GM18907 (cell line): Measurements from ENCODE around the gene CHCHD3.
"Not testable (repeated sequence)": the region's sequence is repeated elsewhere in the genome, so short reads cannot be mapped to it uniquely, and the experiment has no call there.

Experiments
- ATAC-seq: cut with Tn5 transposase; IDR thresholded peaks from one replicate; pipeline ENCODE4 v1.9.1; 2021; ENCODE audit warnings: mild to moderate bottlenecking, moderate library complexity; ENCODE audit not compliant: unreplicated experiment

Gene CHCHD3

DNA sequence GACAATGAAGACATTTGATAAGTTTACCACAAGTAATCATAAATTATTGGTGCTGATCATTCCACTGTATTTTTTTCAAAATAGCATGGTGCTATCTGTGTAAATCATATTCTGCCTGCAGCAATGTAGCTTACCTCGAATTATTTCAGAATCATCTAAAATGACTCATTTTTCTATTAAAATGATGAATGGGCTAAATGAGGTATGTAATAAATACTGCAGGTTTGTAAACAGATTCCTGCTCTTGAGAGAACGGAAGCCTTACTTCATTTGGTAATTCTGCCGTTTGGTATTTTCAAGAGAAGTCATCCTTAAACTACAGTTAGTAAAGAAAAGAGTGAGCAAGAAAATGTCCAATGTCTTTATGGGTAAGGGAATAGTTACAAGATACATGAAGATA lies 115.9 kb downstream of the CHCHD3 start:
- ATAC-seq: no peak

DNA sequence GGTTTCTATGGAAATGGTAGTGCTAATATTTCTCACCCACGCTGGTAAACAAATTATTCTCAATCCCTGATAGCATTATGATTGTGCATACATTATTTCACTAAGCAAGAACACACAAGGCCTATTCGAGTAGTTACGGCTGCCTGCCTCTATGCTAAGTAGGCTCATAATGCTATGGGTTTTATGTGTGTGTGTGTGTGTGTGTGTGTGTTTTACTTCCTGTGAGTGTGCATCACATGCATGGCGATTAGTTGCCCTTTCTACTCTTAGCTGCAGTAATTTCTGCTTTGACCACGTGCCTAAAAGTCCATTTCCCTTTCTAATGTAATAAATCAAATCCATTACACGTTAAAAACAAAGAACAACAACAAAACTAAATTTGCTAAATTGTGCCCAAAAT lies 117.0 kb downstream of the CHCHD3 start:
- ATAC-seq: no peak

DNA sequence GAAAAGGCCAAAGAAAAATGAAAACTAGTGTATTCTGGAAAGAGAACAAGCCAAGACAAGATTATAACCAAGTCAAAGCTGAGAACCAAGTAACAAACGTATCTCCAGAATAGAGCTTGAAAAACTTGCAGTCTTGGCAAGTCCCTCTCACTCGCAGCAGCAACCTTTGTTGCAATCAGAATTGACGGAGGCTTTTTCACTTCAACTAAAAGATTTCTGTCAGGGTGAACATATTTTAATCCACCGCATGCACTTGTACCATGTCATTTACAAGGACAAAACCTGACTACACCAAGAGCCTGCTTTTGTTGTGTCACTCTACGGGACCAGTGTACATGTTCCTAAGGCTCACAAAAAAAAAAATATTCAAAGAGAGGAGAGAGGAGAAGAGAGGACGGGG lies 122.0 kb downstream of the CHCHD3 start:
- no peak for ATAC-seq

DNA sequence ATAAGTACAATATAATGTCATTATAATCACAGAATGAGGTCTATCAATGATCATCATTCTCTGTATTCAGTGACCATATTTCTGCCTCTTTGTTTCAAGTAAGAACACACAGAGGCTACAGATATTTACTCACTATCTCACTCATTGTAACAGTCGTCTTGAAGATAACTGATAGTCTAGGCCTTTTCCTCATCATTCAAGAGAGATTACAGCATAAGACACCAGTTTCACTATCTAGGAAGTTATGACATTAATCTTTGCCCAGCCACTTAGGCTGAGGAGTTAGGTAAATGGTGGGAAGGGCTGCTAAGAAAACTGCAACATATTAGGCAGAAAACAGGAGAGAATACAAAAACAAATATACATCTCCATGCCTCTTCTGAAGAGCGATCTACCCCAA lies 125.3 kb downstream of the CHCHD3 start:
- no peak for ATAC-seq

DNA sequence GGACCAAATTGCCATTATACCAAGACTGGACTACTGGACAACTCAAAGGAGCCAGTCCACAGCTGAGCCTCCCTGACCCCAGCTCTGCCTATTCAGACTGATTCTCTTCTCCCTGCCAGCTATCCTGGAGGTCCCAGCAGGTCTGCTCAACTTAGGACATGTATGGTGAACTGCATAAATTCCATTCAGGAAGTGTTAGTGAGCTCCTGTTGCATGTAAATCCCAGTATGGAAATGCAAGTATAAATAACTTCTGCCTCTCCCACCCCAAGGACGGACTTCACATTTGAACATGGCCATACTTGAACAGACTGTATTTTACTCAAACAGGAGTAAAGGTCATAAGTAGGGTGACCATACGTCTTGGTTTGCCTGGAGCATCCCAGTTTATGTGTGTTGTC lies 128.4 kb downstream of the CHCHD3 start:
- no peak for ATAC-seq

DNA sequence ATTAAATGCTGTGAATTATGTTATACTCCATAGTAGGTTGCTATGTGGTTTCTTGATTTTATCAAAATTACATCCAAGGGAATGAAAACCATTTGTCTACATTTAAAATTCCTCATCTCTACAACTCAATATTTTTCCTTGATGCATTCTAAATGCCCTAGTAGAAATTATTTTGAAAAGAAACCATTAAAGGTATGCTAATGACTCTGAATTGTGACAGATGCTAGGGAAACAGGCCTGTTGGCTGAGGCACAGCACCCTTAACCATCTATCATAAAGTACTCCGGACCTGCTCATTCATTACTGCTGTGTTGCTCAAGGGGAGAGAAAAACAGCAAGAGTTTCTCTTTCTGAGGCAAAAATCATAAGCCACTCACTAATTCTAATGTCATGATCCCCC lies 131.2 kb downstream of the CHCHD3 start:
- no peak for ATAC-seq

DNA sequence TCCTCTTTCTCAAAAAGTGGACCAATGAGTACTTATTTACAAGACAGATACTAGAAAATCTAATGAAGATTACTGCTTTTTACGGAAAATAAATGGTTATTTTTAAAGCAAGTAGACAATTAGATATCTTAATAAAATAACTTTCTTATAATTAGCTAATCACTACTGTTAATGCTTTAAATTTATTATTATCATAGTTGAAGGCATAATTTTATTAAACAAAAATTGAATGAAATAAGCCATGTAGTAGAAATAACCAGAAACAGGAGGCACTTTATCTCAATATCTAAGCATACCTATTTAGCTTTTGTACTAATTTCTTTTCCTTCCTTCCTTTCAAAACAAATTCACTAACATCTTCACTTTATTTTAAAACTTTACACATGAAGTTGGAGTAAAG lies 134.9 kb downstream of the CHCHD3 start:
- ATAC-seq: no peak

DNA sequence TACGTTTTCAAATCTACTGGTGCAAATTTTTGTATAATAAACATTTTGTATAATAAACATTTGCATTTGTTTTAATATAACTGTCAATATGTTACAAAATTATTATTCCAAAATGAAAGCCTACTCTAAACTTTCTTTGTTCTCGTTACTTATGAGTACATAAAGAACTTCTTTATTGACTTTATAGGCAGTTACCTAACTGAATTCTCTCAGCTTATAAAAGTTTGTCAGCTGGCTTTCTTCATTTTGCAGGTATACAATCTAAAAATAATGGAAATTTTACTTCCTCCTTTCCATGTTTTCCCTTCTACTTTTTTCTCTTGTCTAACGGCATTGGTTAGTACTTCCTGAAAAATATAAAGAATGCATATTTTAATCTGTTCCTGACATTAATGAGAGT lies 137.1 kb downstream of the CHCHD3 start:
- ATAC-seq: no peak

DNA sequence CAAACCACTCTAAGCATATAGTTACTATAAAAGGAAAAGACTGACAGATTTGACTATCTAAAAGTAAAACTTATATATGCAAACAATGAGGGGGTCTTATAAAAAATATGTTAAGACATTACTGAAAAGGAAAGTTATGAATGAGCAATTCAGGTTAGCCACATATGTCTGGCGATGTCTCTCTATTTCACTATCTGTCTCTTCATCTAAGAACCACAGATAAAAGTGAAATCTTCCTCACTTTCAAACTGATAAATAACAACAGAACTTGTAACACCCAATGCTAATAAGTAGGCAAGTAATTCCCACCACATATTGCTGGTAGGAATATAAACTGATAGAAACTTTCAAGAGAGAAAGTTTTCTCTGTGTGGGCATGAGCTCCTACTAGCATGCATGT lies 138.2 kb downstream of the CHCHD3 start:
- no peak for ATAC-seq

DNA sequence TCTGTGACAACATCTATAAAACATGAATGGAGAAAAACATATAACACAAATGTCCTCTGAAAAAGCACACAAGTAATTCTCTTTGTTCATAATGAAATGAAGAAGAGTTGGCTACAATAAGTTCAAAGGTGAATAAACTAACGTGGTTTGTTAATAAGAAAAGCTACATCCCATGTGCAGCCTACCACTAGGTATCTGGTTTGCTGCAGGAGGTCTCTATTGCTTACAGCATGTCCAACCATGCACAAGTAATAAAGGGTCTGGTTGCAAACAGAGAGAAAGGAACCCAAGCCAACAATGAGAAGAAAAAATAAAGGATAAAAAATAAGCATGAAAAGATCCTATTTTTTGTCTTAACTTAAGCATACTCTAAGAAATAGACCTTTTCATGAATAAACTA lies 139.2 kb downstream of the CHCHD3 start:
- ATAC-seq: no peak

DNA sequence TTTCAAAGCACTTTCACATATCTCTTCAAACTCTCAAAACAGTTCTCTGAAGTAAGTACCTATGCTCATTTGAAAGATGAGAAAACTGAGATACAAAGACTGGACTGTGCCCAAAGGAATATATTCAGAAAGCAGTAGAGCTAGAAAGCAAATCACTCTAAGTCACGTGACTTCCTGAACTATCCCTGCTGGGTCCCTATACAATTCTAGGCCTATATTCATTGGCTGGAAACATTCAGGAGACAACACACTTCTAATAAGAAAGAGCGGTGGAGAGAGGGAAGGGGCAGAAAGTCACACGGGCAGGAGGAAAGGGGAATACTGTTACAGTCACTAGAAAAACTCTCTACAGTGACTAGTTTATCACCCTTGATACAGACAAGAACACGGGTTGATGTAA lies 140.0 kb downstream of the CHCHD3 start:
- no peak for ATAC-seq

DNA sequence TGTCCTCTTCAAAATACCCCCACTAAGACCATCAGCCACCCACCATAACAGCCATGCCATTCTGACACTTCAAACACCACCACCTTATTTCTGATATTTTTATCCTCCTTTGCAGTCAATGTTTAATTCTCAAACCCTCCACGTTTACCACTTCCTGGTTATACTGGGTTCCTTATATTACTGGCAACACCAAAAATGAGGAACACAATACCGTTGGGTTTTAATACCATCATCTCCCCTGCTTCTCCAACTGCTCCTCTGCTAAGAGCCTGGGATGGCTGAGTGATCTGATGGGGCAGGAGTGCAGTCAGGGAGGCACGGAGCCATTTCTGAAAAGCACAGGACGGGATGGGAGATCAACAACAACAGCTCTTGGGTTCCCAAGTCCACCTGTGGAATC lies 140.5 kb downstream of the CHCHD3 start:
- ATAC-seq: no peak

DNA sequence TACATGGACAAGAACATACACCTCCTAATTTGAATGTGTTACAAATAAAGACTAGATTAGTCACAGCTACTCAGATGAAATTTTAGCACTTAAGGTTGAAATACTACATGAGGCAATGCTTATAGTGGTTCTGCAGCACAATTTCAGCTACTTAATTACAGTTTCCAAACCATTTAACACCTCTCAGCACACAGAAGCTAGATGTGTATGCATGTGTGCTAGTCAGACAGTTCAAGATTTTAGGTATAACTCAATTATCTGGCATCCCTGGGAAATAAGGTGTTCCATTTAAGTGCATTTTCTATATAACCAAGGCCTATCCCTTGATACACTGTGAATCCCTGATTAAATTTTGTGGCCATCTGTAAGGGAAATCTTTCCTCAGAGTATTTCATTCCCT lies 141.8 kb downstream of the CHCHD3 start:
- ATAC-seq: no peak

DNA sequence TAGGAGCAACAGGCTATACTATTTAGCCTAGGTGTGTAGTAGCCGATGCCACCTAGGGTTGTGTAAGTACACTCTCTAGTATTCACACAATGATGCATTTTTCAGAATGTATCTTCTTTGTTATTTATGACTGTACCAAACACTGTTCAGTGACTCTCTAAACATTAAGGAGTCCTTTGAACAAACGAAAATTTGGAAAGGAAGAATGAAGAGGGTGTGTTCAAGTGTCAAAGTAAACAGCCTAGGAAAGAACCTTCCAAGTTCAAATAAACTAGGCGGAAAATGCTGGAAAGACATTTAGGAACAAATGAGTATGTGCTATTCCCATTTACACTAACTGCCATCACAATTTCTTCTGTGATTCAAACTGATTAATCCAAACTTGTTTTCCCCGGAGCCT lies 142.4 kb downstream of the CHCHD3 start:
- no peak for ATAC-seq

DNA sequence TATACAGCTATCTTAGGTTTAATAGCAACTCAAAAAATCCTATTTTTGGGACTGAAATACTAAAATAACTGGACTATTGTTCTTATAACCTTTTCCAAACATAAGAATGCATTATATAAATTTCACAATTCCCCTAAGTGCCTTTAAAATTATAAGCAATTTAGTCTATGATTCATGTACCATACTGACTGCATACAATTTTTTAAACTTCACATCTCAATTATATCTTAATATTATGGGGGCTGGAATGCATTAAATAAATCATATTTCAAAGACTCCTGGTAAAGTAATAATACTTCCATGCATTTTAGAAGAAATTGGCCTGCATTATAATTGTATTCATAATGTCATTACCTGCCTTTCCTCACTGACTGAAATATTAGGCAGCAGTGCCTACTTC lies 144.6 kb downstream of the CHCHD3 start:
- ATAC-seq: no peak

DNA sequence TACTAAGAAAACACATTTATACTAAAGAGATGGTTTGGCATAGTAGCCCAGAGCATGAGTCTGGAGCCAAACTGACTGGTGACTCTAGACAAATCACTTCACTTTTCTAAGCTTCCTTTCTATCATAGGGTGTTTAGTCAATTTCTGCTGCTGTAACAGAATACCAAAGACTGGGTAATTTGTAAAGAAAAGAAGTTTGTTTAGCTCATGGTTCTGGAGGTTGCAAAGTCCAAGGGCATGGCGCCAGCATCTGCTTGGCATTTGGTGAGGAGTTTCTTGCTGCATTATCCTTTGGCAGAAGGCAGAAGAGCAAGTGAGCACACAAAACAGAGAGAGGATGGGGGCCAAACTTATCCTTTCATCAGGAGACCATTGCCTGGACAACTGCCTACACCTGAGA lies 146.3 kb downstream of the CHCHD3 start:
- ATAC-seq: no peak

DNA sequence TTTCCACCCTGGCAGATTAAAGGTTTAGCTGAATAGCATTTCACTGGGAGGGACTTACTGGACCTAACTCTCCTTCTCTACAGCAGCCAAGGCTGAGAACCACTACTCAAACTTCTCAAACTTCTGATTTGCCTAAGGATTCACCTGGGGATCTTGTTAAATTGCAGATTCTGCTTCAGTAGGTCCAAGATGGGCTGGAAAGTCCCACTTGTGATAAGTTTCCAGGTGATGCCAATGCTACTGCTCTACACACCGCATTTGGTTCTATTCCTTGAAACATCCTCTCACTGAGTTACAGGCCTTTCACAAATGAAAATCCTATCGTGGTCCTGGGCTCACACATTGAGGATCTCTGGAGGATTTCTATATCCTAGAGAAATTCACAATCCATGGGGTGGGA lies 147.9 kb downstream of the CHCHD3 start:
- ATAC-seq: no peak

DNA sequence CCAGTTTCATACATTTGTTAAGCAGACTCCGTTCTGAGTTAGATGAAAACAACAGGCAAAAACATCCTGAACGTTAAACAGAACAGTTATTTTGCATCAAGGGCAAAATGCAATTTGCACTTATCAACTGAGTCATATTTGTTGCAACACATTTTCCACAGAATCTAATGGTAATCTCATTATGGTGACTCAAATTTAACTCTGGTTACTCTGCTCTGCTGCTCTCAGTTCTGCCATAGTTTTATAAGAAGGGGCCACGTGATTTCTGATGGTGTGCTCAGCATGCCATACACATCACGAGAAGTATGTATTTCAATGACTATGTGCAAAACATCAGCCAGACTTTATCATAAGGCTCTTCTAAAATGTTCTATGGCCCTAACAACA lies 148.8 kb downstream of the CHCHD3 start:
- ATAC-seq: no peak

DNA sequence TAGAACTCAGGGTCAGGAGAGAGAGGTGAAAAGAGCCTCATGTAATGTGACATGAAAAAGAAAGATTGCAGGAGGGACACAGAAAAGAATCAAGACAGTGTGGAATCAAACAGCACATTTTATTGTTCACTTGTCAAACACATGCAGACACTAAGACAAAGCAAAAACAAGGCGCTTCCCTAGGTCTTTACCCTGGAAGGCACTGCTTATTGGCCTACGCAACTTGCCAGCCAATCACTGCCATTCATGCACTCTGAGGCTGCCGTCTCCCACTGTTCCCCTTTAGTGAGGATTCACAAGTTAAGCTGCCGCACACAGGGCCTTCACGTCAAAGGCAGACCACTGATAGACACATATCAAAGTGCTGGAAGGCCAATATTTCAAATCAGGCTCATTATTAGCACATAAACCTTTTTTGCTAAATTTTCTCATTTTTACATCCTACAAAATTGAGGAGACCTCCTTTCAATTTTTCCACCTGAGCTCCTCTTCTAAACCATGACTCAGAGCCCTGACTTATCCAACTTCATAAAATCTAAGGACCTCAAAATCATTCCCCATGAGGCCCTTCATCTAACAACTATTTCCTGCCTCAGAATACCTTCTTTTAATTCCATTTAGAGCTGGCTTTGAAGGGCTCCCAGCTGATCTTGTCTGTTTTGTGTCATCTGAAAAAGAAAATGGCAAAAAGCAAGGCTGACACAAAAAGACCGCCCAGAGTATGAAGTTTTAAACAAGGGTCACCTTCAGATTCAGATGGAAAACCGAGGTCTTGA lies 149.4 kb downstream of the CHCHD3 start:
- ATAC-seq: no peak

DNA sequence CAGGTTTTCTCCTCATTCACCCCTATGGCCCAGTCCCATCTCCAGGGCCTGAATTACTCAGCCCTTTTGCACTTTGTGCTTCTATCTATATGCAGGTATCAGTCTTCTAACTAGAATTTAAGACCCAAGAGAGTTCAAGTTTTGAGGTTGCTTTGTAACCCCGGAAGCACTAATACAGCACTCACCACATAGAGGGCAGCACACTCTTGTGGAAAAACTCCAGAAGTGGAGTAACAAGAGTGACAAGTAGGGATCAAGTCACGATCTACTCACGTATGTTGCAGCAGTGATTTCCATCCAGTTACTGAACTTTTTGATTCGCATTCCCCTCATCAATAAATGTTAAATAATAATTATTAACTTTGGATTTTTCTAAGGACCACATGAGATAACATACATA lies 151.0 kb downstream of the CHCHD3 start:
- ATAC-seq: no peak

DNA sequence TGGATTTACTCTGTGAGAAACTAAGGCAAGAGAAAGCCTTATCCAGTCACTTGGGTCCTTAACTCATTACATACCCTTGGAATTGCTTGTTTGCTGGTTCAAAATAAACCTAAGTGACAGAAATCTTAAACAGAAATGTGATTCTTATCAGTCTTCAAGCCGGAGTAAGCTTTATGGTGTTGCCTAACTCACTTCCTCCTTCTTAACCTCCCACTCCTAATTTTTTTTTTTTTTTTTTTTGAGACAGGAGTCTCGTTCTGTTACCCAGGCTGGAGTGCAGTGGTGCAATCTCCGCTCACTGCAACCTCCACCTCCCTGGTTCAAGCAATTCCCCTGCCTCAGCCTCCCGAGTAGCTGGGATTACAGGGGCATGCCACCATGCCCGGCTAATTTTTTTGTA lies 151.9 kb downstream of the CHCHD3 start:
- ATAC-seq: not testable (repeated sequence)

DNA sequence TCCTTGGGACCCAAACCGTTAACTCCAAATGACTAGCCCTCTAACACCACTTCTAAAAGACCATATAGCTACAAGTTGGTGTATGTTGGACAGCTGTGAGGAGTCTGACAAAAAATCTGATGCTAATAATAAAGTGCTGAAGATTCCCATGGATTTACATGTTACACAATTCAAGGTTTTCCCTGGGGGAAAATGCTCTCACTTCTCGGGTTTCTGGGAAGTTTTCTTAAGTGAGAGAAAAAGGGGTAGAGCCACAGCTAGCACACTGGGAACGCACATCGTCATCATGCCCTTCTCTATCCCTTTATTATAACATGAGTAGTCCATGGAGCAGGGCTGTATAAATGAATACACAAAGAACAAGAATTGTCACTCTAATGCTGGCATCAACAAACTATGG lies 162.1 kb downstream of the CHCHD3 start:
- no peak for ATAC-seq

DNA sequence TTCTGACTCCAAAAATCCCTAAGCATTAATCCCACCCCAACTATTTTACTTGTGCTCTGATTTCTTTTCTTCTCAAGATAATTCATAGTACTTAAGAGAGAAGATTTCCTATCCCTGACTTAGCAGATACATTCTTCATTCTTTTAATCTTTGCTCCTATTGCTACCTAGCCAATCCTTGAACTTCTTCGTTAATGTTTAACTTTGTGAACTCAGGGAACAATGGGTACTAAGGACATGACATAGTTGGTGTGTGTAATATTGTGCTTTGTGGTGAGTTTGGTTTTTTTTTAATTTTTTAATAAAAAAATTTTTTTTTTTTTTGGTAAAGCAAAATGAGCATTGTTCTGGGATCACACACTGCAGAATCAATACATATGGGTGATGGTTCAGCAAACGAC lies 166.2 kb downstream of the CHCHD3 start:
- no peak for ATAC-seq
